GM12864 (cell line): Measurements from ENCODE around the gene SNX27.

Source experiments
- DNase-seq: peaks from one replicate; pipeline ENCODE4 v3.0.0-alpha.2; 2011; ENCODE audit warnings: low read depth
- H3K4me3 ChIP-seq: 2 replicates; pipeline ENCODE4 v1.5.1; 2011; ENCODE audit warnings: mild to moderate bottlenecking, low read depth, low read length, control low read depth
- TF ChIP-seq, protein P1 (sequence below): IDR thresholded peaks from 2 replicates; pipeline ENCODE4 v1.5.1; 2011; ENCODE audit warnings: low read depth, mild to moderate bottlenecking, moderate library complexity, low read length, control low read depth, inconsistent platforms; ENCODE audit errors: missing control alignments

The SNX27 gene

DNA sequence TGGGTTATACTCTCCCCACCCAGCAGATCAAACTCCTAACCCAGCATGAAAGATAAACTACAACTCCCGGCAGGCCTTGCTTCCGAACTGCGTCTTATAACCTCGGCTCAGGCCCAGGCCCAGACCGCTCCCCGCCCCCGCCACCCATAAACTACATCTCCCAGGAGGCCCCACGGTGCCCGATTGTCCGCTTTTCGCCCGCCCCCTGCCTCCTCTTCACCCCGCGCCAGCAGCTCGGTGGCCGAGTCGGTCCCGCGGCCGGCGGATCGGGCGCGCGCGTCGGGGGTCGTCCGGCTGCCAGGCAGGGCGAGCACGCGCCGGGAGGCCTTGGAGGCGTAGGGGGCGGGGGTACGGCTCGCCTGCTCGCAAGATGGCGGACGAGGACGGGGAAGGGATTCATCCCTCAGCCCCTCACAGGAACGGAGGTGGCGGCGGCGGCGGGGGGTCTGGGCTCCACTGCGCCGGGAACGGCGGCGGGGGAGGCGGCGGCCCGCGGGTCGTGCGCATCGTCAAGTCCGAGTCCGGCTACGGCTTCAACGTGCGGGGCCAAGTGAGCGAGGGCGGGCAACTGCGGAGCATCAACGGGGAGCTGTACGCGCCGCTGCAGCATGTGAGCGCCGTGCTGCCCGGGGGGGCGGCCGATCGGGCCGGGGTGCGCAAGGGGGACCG lies at the start of gene SNX27:
SNX27 (plus strand) TSS at position 219 of the 669 bp plus-strand sequence; CDS start at position 371, 152 bp downstream.
- TF ChIP-seq, protein P1, sequence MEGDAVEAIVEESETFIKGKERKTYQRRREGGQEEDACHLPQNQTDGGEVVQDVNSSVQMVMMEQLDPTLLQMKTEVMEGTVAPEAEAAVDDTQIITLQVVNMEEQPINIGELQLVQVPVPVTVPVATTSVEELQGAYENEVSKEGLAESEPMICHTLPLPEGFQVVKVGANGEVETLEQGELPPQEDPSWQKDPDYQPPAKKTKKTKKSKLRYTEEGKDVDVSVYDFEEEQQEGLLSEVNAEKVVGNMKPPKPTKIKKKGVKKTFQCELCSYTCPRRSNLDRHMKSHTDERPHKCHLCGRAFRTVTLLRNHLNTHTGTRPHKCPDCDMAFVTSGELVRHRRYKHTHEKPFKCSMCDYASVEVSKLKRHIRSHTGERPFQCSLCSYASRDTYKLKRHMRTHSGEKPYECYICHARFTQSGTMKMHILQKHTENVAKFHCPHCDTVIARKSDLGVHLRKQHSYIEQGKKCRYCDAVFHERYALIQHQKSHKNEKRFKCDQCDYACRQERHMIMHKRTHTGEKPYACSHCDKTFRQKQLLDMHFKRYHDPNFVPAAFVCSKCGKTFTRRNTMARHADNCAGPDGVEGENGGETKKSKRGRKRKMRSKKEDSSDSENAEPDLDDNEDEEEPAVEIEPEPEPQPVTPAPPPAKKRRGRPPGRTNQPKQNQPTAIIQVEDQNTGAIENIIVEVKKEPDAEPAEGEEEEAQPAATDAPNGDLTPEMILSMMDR, result no peak
- peak; percentile 66 for DNase-seq
- peak within 1 kb of the TSS; percentile 76 for H3K4me3 ChIP-seq

DNA sequence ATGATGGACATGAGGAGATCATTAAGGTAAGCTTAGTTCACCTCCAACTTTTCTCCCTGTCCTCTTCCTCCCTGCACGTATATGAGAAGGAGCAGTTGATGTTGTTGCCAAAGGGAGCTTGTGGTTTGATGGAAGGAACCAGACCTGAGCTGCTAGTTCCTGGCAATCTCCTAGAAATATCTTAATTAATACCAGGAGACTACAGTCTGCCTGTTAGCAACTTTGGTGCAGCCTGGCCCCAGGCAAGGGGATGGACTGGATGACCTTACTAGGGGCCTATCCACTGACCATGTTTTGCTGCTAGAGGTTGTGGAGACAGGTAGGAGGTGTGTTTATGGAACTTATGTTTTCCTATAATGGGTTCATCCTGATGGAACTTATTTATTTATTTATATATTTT lies 49.2 kb upstream of the SNX27 start:
- no peak for DNase-seq
- no peak overlapping the region for H3K4me3 ChIP-seq
- TF ChIP-seq, protein P1, result no peak

DNA sequence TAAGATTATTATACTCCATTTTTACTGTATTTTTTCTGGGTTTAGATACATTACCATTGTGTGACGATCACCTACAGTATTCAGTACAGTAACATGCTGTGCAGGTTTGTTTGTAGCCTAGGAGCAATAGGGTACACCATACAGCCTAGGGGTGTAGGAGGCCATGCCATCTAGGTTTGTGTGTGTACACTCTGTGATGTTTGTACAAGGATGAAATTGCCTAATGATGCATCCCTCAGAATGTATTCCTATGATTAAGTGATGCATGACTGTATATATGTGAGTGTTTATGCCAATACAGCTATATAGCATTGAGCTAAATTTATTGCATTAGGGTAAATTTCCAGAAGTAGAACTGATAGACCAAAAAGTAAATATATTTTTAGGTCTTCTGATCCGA lies 48.5 kb upstream of the SNX27 start:
- TF ChIP-seq, protein P1, result no peak
- no peak for DNase-seq
- H3K4me3 ChIP-seq, result no peak overlapping the region

DNA sequence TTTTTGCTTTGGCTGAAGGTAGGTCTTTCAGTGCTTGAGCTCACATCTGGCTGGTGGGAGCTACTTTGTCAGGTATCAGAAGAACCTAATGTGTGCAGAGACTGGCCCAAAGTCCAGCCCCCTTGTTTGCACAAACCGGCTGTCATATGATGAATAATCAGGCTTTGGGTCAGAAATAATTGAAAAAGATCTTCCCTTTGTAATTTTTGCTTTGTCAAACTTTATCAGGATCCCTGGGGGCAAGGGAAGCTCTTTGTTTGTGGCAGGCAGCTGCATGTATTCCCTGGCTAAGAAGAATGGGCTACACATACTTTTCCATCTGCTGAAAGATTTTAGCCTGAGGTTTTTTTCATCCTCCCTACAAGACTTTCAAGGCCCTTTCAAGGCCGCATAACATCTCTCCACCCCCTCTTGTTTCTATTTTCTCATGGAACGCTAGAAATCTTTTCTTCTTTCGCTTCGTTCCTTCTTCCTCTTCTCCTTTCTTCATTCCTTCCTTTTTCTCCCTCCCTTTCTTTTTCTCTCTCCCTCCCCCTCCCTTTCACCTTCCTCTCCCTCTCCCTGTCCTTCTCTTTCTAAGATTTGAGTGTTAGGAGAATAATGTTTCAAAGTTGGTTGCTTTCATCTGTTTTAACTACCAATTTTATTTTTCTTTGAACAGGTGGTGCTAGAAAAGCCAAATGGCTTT lies 46.2 kb upstream of the SNX27 start:
- no peak for DNase-seq
- H3K4me3 ChIP-seq, result no peak overlapping the region
- TF ChIP-seq, protein P1, result no peak

DNA sequence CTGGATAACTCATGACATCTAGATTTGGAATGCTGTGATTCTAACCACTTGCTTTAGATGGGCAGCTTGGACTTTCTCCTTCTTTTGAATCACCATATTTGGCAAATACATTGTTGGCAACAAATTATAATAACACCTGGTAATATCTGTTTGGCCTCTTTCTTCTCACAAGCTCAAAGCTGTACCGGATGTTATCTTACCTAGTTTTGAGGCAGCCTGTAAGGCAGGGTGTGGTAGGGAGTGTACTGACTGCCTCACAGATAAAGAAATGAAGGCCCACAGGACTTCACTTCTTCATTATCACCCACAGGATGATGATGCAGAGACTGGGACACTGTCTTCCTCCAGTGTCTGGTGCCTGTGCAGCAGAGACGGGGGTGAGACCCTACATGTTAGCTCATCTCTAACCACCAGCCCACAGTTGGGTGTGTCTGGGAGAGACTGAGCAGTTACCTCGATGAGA lies 43.2 kb upstream of the SNX27 start:
- H3K4me3 ChIP-seq, result no peak overlapping the region
- TF ChIP-seq, protein P1, result no peak
- no peak for DNase-seq

DNA sequence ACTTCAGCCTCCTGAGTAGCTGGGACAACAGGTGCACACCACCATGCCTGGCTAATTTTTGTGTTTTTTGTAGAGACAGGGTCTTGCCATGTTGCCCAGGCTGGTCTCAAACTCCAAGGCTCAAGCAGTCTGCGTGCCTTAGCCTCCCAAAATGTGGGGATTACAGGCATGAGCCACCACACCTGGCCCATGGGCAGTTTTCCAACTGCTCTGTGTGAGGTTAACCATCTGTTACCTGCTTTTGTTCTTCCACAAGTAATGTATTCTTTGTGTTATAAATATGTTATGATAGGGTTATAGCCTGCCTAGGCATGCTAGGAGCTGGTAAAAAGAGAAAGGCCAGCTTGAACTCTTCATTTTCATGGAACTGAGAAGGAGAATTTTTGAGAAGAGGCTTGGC lies 41.0 kb upstream of the SNX27 start:
- DNase-seq, result no peak
- no peak overlapping the region for H3K4me3 ChIP-seq
- TF ChIP-seq, protein P1, result no peak
